Transverse colon (tissue), 4 donors: Measurements from ENCODE around the gene CCL13.

Experiments used
- POLR2A ChIP-seq: fragments of 450-650 bp; IDR thresholded peaks from one replicate; pipeline ENCODE4 v1.6.1; 2016; ENCODE audit warnings: antibody characterized with exemption, mild to moderate bottlenecking, moderate library complexity
- POLR2AphosphoS5 ChIP-seq, 3 donors: sonication (generic); formaldehyde crosslinking; IDR thresholded peaks; one replicate each; pipeline ENCODE4 v1.6.1; 2016; ENCODE audit warnings: antibody characterized with exemption in 3 of 3
- TF ChIP-seq, protein P1 (sequence below), 5 experiments: fragments of 200-600 bp in 3 of 5; fragments of 450-650 bp in 2 of 5; sonication (generic) in 3 of 5; IDR thresholded peaks; 1 replicate in 2 of 5; 2 replicates in 3 of 5; pipeline ENCODE4 v1.5.1; 2016 to 2017; ENCODE audit warnings: antibody characterized with exemption in 5 of 5, inconsistent platforms in 3 of 5, mild to moderate bottlenecking in 2 of 5, moderate library complexity in 1 of 5

DNA sequence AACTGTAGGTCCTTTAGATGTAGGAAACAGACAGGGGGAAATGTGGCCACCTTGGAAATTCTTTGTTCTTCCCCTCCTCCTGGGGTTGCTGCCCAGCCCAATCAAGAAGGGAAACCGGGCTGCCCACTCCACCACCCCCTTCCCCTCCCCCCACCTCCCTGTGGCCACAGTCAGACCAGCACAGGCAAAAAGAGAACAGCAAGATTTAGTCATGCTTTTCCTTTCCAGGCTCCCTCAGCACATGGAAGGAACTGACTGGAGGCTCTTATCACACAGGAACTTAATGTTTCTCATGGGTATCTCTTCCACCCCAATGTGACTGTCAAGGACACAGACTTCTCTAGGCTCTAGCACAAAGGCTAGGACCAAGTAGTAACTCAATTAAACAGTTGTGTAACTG is 9.7 kb downstream of the CCL13 start:
- TF ChIP-seq, protein P1, sequence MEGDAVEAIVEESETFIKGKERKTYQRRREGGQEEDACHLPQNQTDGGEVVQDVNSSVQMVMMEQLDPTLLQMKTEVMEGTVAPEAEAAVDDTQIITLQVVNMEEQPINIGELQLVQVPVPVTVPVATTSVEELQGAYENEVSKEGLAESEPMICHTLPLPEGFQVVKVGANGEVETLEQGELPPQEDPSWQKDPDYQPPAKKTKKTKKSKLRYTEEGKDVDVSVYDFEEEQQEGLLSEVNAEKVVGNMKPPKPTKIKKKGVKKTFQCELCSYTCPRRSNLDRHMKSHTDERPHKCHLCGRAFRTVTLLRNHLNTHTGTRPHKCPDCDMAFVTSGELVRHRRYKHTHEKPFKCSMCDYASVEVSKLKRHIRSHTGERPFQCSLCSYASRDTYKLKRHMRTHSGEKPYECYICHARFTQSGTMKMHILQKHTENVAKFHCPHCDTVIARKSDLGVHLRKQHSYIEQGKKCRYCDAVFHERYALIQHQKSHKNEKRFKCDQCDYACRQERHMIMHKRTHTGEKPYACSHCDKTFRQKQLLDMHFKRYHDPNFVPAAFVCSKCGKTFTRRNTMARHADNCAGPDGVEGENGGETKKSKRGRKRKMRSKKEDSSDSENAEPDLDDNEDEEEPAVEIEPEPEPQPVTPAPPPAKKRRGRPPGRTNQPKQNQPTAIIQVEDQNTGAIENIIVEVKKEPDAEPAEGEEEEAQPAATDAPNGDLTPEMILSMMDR (IDR thresholded peaks at IDR 0.05) = no peak
- TF ChIP-seq POLR2A (no peak), POLR2AphosphoS5 (IDR thresholded peaks at IDR 0.05) (no peak)
